ENCODE measurements around the gene PHF14.
A peak's percentile ranks its signal among the peaks of the same experiment; 100 is the strongest.

The PHF14 gene

GRCh38 chr7:11196143-11196542 is 222.5 kb downstream of the PHF14 start:
- DNase-seq (ENCODE audit: extremely low read depth in 1 of 2, low read depth in 1 of 2), result no peak

- DNase-seq (ENCODE audit: extremely low read depth in 1 of 2, low read depth in 1 of 2), result no peak
These were observed 229.6 kb downstream of the PHF14 start for GRCh38 chr7:11203224-11203623.

DNA sequence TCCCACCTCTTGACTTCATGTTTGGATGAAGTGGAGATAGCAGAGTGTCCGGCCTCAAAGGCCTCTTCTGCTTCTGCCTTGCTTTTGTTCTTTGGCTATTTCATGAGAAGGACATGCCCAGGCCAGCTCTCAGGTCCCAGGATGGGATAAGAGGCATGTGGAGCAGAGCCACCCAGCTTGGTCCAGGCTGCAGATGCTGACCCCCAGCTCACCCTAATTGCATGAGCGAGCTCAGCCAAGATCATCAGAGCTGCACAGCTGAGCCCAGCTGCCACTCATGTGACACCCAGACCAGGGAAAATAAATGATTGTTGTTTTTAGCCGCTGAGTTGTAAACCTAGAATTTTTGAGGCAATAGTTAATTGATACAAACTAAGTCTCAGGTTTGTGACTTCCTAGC is 230.0 kb downstream of the PHF14 start:
- no peak for DNase-seq (ENCODE audit: extremely low read depth in 1 of 2, low read depth in 1 of 2)

- no peak for DNase-seq (ENCODE audit: extremely low read depth in 1 of 2, low read depth in 1 of 2)
These were observed 232.7 kb downstream of the PHF14 start for GRCh38 chr7:11206177-11206899.

GRCh38 chr7:11207565-11207964 is 233.9 kb downstream of the PHF14 start:
- no peak for DNase-seq (ENCODE audit: extremely low read depth in 1 of 2, low read depth in 1 of 2)

- DNase-seq (ENCODE audit: extremely low read depth in 1 of 2, low read depth in 1 of 2), result no peak
These were observed 235.3 kb downstream of the PHF14 start for GRCh38 chr7:11208883-11209465.

DNA sequence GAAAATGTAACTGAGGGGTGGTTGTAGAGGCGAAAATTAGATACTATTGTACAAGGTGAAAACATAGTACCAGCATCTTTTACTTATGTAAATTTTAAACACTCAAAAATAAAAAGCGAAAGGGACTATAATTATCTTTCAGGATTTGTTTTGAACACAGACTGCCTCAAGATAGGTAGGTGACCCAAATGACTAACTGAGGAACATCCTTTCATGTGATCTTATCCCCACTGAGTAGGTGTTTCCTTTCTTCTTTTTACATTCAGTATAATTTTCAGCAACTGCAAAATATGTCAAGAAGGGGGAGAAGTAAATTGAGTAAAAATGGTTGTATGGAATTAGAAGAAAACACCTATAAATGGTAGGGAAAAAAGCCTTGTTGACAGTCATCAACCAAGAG is 236.7 kb downstream of the PHF14 start:
- DNase-seq (ENCODE audit: extremely low read depth in 1 of 2, low read depth in 1 of 2), result no peak

- peak in 1 of 2 donors; percentile 2 for DNase-seq (ENCODE audit: extremely low read depth in 1 of 2, low read depth in 1 of 2)
These were observed 238.5 kb downstream of the PHF14 start for GRCh38 chr7:11212080-11212711.

DNA sequence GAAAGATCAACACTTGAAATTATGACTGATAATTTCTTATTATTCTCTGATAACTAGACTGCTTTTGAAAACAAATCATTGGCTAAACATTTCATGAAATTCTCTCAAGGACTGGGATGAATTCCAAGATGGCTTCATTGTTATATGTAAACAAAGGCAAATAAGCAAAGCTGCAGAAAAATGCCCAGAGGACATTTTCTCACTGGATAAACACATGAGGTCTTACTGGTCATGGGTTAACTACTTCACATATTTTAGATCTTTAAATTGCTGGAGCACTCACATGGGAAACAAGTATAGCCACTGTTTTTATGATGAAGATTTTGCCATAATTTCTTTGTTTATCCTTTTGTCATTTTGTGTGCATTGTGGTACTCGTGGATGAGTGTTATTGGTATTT is 239.1 kb downstream of the PHF14 start:
- no peak for DNase-seq (ENCODE audit: extremely low read depth in 1 of 2, low read depth in 1 of 2)

DNA sequence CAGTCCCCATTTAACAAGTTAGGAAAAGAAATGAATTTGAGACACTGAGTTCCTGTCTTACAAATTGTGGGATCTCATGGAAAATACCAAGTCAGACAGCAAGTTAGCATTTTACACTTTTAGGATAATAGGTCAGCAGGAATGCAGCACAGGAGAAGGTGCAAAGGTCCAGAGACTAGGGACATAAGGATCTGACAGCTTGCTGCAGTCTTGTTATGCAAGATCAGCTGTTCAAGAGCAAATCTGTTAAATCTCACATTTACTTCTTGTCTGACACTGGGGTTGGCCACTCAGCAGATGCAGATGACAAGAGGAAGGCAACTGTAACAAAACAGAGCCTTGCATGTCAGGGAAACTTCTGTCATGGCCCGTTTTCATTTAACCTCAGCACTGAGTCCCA is 239.6 kb downstream of the PHF14 start:
- DNase-seq (ENCODE audit: extremely low read depth in 1 of 2, low read depth in 1 of 2), result no peak

GRCh38 chr7:11216276-11216675 is 242.6 kb downstream of the PHF14 start:
- DNase-seq (ENCODE audit: extremely low read depth in 1 of 2, low read depth in 1 of 2), result no peak

- DNase-seq (ENCODE audit: extremely low read depth in 1 of 2, low read depth in 1 of 2), result no peak
These were observed 244.3 kb downstream of the PHF14 start for GRCh38 chr7:11217848-11218565.

All from stimulated activated CD8-positive, alpha-beta memory T cell treated with anti-CD3 and anti-CD28 coated beads, Interleukin-7, amount 100 ng/mL, for 48 hours (primary cell).